HUES64 (cell line): ENCODE measurements around the gene KLF13.

Experiments used
- H3K27ac ChIP-seq: 2 replicates; pipeline ENCODE4 v1.7.0; 2013; ENCODE audit warnings: low read depth, low read length, inconsistent platforms
- H3K27me3 ChIP-seq: 2 replicates; pipeline ENCODE4 v1.6.1; 2013; ENCODE audit warnings: mild to moderate bottlenecking, low read length; ENCODE audit not compliant: insufficient read depth
- H3K36me3 ChIP-seq: 2 replicates; pipeline ENCODE4 v1.6.1; 2013; ENCODE audit warnings: mild to moderate bottlenecking, low read length; ENCODE audit not compliant: insufficient read depth
- H3K4me1 ChIP-seq: 2 replicates; pipeline ENCODE4 v1.6.1; 2013; ENCODE audit warnings: mild to moderate bottlenecking, low read length, moderate library complexity; ENCODE audit not compliant: insufficient read depth
- H3K4me3 ChIP-seq: 2 replicates; pipeline ENCODE4 v1.5.1; 2013; ENCODE audit warnings: mild to moderate bottlenecking, low read length, moderate library complexity
- H3K9ac ChIP-seq: 2 replicates; pipeline ENCODE4 v1.6.1; 2013; ENCODE audit warnings: mild to moderate bottlenecking, low read depth, low read length
- H3K9me3 ChIP-seq: 2 replicates; pipeline ENCODE4 v1.6.1; 2013; ENCODE audit warnings: low read depth, low read length; ENCODE audit not compliant: insufficient read depth
- WGBS: fragments of 150-250, 120-280 bp; methylation state at CpG from one replicate; pipeline ENCODE4 v1.1.7; 2013; ENCODE audit warnings: missing lambda C conversion rate; 5-methylcytosine and 5-hydroxymethylcytosine counted together

KLF13 gene

DNA sequence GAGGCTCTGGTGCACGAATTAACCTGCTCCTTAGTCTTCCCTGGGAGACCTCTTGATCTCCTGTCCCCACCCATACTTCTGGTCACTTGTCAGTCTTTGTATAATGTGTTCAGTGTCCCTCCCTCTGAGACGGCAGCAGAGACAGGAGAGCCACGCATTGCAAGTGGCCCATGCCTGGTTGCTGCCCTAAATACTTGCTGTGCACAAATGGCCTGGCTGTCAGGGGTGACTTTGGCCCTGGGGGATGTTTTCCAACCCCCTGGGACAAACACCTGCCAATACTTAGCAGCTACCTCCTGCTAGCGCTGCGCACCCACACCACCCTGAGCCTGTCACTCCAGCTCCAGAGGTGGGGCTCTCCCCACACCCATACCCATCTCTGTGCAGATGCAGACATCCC is 17.2 kb downstream of the KLF13 start:
- WGBS = 71% methylated on average over 5 of the region's 5 CpGs
- H3K27me3 ChIP-seq = no peaks in the 10 kb centered on the region
- no peak overlapping the region for H3K27ac ChIP-seq
- H3K9ac ChIP-seq = no peak overlapping the region
- no peaks in the 10 kb centered on the region for H3K36me3 ChIP-seq
- no peak overlapping the region for H3K4me3 ChIP-seq
- H3K4me1 ChIP-seq = peaks cover 11% of the 10 kb centered on the region; the same call in 1 of the 2 replicates
- no peaks in the 10 kb centered on the region for H3K9me3 ChIP-seq

DNA sequence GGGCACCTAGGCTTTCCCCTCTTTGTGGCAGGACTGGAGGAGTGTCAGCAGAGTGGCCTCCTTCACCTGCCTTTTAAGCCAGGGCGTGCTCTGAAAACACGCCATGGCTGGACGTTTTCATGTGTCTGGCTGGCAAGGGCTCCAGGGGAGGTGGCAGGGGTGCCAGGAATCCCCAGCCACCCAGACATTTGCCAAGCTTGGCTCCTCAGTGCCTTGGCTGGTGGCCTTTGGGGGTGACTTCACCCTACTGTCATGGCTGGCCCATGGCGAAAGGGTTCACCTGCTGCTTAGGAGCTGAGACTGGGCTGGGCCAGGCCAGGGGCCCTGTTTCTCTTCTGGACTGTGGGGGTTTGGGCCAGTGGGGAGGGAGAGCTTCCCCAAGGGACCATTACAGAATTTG is 17.6 kb downstream of the KLF13 start:
- H3K27me3 ChIP-seq = no peaks in the 10 kb centered on the region
- H3K4me1 ChIP-seq = peaks cover 7% of the 10 kb centered on the region; the same call in 1 of the 2 replicates
- no peaks in the 10 kb centered on the region for H3K9me3 ChIP-seq
- no peak overlapping the region for H3K4me3 ChIP-seq
- no peak overlapping the region for H3K27ac ChIP-seq
- H3K36me3 ChIP-seq = no peaks in the 10 kb centered on the region
- WGBS = 92% methylated on average over 4 of the region's 4 CpGs
- H3K9ac ChIP-seq = no peak overlapping the region

DNA sequence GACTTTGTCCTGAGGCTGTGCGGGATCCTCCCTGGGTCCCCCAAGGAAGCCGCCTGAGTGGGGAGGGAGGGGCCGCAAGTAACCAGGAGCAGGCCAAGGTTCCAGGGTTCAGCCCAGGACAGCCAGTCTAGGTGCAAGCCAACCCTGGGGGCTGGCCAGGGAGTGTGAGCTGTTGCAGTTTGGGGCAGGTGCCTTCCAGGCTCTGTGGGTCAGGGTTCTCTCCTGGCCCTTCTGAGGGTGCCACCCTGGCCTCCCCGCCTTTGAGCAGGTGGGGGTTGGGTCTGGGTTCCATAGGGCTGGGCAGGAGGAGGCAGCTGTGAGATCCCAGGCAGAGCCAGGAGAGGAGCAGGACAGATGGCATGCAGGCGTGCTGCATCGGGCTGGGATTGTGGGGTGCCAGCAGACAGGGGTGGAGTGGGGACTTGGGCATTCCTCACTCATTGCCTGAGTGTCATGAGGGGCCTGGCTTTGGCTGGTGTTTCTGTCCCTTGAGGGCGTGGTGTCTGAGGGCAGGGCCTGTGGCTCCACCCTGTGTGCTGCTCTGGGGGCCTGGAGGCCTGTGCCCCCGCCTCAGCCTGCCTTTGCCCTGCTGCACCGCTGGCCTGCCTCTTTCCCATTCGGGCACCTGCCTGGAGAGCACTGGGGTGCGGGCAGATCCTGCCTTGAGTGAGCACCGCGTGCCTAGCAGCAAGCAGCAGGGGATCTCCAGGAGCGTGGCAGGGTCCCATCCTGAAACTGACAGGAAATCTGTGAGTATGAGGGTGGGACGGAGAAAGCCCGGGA is 18.4 kb downstream of the KLF13 start:
- Histone ChIP-seq H3K27me3 (no peaks in the 10 kb centered on the region), H3K9me3 (no peaks in the 10 kb centered on the region), H3K36me3 (no peaks in the 10 kb centered on the region), H3K9ac (no peak overlapping the region), H3K4me1 (peaks cover 5% of the 10 kb centered on the region; the same call in 1 of the 2 replicates), H3K4me3 (no peak overlapping the region), H3K27ac (no peak overlapping the region)
- WGBS = 82% methylated on average over 15 of the region's 16 CpGs

DNA sequence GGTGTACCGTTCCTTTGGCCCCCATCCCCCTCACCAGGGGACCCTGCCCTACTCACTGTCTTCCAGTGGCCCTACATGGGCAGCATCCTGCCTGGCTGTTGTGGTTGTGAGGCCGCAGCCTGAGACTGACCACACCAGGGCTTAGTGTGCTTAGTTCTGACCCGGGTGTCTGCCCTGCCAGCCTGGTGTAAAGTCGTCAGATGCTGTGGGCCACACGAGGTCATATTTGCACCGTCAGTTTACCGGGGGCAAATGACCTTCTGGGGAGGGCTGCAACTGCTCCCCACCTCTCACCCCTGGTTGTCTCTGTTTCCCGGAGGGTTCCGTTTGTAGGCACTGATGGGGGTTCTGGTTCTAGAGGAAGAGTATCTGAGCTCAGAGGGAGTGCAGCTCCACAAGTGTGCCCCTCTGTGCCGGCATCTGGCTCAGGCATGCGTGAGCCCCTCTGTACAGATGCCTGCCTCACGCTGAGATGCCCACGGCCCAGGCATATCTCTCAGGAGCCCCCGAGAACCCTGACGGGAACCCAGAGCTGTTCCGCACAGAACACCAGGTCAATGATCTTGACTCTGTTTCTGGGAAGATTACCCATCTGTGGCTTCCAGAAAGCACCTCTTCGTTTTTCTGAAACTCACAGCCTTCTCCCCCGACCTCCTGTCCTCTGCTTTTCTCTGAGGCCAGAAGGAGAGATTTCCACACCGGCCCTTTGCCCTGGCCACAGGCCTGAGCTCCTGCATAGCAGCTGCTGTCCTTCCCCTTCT is 19.2 kb downstream of the KLF13 start:
- 93% methylated on average over 19 of the region's 19 CpGs for WGBS
- Histone ChIP-seq H3K4me1 (peaks cover 5% of the 10 kb centered on the region; the same call in 1 of the 2 replicates), H3K4me3 (no peak overlapping the region), H3K27ac (no peak overlapping the region), H3K9me3 (no peaks in the 10 kb centered on the region), H3K36me3 (no peaks in the 10 kb centered on the region), H3K9ac (no peak overlapping the region), H3K27me3 (no peaks in the 10 kb centered on the region)

DNA sequence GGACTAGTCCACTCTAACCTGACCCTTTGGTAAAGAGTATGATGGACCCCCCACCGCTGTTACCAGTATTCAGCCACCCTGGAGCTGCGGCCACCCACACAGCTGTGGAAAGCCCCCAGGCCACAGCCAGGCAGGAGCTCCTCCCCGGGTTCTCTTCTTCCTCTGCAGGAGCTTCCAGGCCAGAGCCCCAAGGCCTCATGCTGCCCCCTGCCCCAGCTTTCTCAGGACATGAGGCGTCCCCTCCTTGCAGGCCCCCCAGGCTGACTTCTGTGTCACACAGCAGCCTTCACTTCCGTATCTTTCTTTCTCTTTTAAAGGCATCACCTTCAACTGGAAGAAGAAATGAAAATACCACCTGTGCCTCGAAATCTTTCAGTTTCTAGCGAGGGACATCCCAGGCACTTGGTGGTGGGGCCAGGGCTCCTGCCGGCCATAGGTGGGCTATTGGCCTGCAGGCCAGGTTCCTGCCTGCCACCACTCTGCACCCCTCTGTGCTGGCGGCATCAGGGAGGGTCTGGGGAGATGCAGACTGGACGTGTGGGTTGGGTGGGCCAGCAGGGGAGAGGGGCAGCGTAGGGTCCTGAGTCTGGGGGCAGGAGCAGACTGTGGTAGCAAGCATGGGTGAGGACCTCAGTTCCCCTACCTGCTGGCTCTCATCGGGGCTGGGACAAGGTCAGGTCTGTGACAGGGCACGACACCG is 19.9 kb downstream of the KLF13 start:
- Histone ChIP-seq H3K4me3 (no peak overlapping the region), H3K36me3 (no peaks in the 10 kb centered on the region), H3K27ac (no peak overlapping the region), H3K27me3 (no peaks in the 10 kb centered on the region), H3K9me3 (no peaks in the 10 kb centered on the region), H3K4me1 (peaks cover 5% of the 10 kb centered on the region; the same call in 1 of the 2 replicates), H3K9ac (no peak overlapping the region)
- 87% methylated on average over 14 of the region's 14 CpGs for WGBS

DNA sequence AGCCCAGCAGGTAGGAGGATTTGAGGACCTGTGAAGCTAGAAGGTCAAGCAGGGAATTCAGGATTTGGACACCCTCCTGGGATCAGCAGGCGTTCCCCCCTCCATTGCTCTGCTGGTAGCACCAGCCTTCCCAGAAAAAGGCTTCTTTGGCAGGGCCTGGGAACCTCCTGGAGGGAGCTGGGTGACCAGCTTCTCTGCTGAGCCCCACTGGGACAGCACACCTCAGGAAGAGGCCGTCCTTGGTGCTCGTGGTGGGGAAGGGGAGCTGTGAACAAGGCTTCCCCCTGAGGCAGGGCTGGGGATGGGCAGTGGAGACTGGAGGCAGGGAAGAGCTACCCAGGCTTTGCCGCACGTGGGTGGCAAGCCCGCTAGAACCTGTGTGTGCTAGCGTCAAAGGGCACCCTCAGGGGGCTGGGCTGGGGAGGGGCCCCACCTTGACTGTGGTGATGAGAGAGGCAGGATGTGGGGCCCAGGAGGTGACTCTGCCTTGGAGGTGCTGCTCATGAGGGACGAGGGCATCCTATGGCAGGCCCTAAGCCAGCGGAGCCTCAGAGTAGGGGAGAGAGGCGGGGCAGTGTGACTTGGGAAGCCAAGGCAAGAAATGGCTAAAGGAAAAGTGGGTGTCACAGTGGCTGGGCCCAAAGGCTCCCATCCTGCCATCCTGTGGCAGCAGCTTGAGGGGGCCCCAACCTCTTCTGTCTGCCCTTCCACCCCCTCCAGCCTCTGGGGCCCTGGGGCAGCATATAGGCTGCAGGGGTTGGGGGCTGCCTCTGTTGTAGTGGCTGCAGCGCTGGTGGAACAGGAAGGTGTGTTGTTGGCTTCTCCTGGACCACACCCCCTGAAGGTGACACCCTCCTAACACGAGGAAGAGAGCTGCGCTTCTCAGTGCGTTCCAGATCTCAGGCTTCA is 20.7 kb downstream of the KLF13 start:
- Histone ChIP-seq H3K4me1 (peaks cover 5% of the 10 kb centered on the region; the same call in 1 of the 2 replicates), H3K36me3 (no peaks in the 10 kb centered on the region), H3K27me3 (no peaks in the 10 kb centered on the region), H3K9ac (no peak overlapping the region), H3K4me3 (no peak overlapping the region), H3K27ac (no peak overlapping the region), H3K9me3 (no peaks in the 10 kb centered on the region)
- WGBS = 88% methylated on average over 14 of the region's 14 CpGs

DNA sequence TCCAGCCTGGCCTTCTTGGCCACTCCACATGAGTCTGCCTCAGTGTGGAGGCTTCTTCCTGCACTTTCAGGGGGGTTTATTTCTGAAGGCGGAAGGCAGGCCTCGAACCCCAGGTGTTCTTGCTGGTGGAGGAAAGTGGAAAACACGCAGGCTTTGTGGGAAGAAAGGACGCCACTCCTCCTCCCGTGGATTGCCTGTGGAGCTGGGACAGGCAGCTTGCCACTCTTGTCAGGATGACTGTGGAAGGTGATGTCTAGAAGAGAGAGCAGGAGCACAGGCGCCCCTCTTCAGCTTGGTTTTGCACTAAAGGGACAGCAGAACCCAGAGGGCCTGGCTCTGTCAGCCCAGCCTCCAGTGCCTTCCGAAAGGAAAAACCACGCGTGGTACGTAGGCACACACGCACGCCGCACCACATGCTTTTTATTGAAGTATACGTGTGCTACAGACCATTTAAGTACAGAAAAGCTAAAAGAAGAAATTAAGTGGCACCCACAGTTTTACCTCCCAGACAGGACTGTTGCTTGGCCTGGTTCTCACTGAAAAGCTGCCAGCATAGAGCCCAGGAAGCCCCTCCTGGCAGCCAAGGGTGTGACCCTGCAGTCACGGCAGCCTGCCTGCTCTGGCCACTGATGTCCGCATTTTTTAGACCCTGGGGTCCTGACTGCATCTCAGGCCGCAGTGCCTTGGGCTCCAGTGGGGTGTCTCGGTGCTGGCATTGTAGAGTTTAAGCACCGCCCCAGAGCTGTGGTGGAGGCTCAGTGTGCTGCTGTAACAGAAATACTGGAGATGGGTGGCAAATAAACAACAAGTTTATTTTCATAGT is 21.6 kb downstream of the KLF13 start:
- Histone ChIP-seq H3K27me3 (no peaks in the 10 kb centered on the region), H3K4me3 (no peak overlapping the region), H3K27ac (no peak overlapping the region), H3K4me1 (peaks cover 12% of the 10 kb centered on the region), H3K36me3 (no peaks in the 10 kb centered on the region), H3K9me3 (no peaks in the 10 kb centered on the region), H3K9ac (no peak overlapping the region)
- 94% methylated on average over 19 of the region's 19 CpGs for WGBS

DNA sequence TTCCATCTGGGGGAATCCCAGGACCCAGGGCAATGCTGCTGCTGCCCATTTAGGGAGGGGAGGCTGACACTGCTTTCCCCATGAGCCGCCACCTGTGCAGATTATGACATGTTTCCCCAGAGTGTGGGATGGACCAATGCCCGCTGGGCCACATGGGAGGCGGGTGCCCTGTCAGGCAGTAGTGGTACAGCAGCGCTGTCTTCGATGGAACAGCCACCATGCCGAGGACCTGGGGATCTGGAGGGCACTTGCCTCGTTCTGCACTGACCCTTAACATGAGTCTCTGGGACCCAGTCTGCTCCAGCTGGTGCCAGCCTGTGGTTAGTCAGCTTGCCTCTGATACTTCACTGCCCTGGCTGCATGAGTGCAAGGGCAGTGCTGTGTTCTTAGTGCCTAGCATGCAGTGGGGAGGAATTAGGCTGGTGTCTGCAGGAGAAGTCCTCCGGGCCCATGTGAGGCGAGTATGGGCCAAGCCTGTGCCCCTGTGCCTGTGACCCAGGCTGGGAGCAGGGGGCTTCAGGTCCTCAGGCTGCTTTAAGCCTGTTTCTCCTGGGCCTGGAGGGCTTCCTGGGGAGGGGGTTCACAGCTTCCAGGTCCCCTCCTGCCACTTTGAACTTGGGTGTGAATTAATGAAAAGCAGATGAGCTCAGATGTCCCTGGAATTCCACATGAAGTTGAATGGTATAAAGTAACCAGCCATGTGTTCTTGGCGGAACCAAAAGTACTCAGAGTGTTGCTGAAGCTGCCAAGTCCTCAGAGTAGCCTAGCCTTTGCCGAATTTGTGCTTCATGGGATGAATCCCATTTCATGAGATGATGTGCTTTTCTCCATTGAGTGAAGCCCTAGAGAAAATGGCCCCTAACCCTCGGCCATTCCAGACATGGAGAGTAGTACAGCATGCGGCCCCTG is 22.9 kb downstream of the KLF13 start:
- H3K27me3 ChIP-seq = no peaks in the 10 kb centered on the region
- H3K4me1 ChIP-seq = peaks cover 15% of the 10 kb centered on the region
- H3K9me3 ChIP-seq = no peaks in the 10 kb centered on the region
- no peaks in the 10 kb centered on the region for H3K36me3 ChIP-seq
- no peak overlapping the region for H3K27ac ChIP-seq
- H3K4me3 ChIP-seq = no peak overlapping the region
- 95% methylated on average over 13 of the region's 13 CpGs for WGBS
- no peak overlapping the region for H3K9ac ChIP-seq

DNA sequence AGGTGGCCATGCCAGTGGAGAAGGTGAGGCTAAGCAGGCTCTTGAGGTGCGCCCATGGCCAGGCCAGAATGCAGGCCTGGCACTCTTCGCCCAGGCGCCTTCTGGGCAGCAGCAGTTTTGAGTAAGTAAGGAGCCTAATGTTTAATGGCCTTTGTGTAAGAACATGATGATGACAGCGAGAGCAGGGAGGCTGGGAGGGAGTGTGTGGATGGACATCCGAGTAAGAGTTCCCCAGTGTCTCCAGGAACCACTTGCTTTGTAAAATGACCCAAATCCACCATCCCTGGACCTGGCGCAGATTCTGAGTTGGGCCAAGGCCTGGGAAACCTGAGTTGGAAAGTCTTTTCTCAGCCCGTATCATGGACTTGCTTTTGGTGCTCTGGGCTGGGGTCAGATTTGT is 24.1 kb downstream of the KLF13 start:
- no peak overlapping the region for H3K4me3 ChIP-seq
- H3K9me3 ChIP-seq = no peaks in the 10 kb centered on the region
- 96% methylated on average over 7 of the region's 7 CpGs for WGBS
- no peaks in the 10 kb centered on the region for H3K27me3 ChIP-seq
- H3K9ac ChIP-seq = no peak overlapping the region
- H3K27ac ChIP-seq = no peak overlapping the region
- no peaks in the 10 kb centered on the region for H3K36me3 ChIP-seq
- H3K4me1 ChIP-seq = peaks cover 15% of the 10 kb centered on the region
